B cell (primary cell): ENCODE measurements around the gene VAMP1. TPM values are rescaled to one million over a fixed set of nuclear protein-coding genes. Genes with fewer than 3 reads are reported as not detected.

Source experiments
- ATAC-seq: fragments of 200-7000 bp; cut with Tn5 transposase; one replicate; pipeline ENCODE4 v1.10.0; 2021; ENCODE audit warnings: low read depth, mild to moderate bottlenecking, moderate number of reproducible peaks, moderate library complexity
- CTCF ChIA-PET: fragments of 350-600 bp; sonication (Branson Sonifier 250); formaldehyde crosslinking; loops from one replicate; lab custom pipeline; 2021; ENCODE audit warnings: antibody characterized with exemption, inconsistent platforms; lab: Charles Lee
- POLR2A ChIA-PET: fragments of 350-600 bp; sonication (Branson Sonifier 250); formaldehyde crosslinking; loops from one replicate; lab custom pipeline; 2021; ENCODE audit warnings: antibody characterized with exemption; lab: Charles Lee
- DNase-seq: peaks from one replicate; pipeline ENCODE4 v3.0.0; 2013
- H2AFZ ChIP-seq: 2 replicates; pipeline ENCODE4 v1.6.1; 2012; ENCODE audit warnings: mild to moderate bottlenecking, low read depth, low read length; ENCODE audit not compliant: insufficient read depth, poor library complexity, severe bottlenecking
- H3K27ac ChIP-seq, 2 donors: 1 replicate in 1 of 2; 2 replicates in 1 of 2; pipeline ENCODE4 v1.5.1; 2012 to 2013; ENCODE audit warnings: low read length in 2 of 2, mild to moderate bottlenecking in 2 of 2, moderate library complexity in 1 of 2
- H3K27me3 ChIP-seq, 4 experiments: fragments of 200-600 bp in 1 of 4; sonication (generic) in 1 of 4; replicated peaks in 1 of 4; 1 replicate in 2 of 4; 2 replicates in 2 of 4; pipeline versions ENCODE4 v1.6.1 to v1.7.0; 2013 to 2016; ENCODE audit warnings: low read length in 3 of 4, mild to moderate bottlenecking in 2 of 4, mixed read lengths in 1 of 4, moderate library complexity in 1 of 4; ENCODE audit not compliant: insufficient read depth in 4 of 4, control insufficient read depth in 3 of 4; ENCODE audit errors: control extremely low read depth in 1 of 4
- H3K36me3 ChIP-seq, 2 experiments: replicated peaks in 1 of 2; 1 replicate in 1 of 2; 2 replicates in 1 of 2; pipeline versions ENCODE4 v1.6.1 to v1.7.1; 2013; ENCODE audit warnings: low read length in 1 of 2; ENCODE audit not compliant: insufficient read depth in 2 of 2, control insufficient read depth in 1 of 2; ENCODE audit errors: control extremely low read depth in 1 of 2, extremely low read depth in 1 of 2
- H3K4me1 ChIP-seq, 2 donors: fragments of 200-600 bp in 1 of 2; sonication (generic) in 1 of 2; 1 replicate in 1 of 2; 2 replicates in 1 of 2; pipeline versions ENCODE4 v1.5.1 to v1.6.1; 2013 to 2017; ENCODE audit warnings: low read length in 2 of 2; ENCODE audit not compliant: control insufficient read depth in 2 of 2, insufficient read depth in 2 of 2
- H3K4me2 ChIP-seq: replicated peaks from 2 replicates; pipeline ENCODE3; 2012; ENCODE audit warnings: mild to moderate bottlenecking, low read depth, low read length; ENCODE audit not compliant: poor library complexity, severe bottlenecking
- H3K4me3 ChIP-seq, 5 experiments: fragments of 200-600 bp in 1 of 5; sonication (generic) in 1 of 5; 1 replicate in 3 of 5; 2 replicates in 2 of 5; pipeline versions ENCODE4 v1.5.1 to v1.7.0; 2011 to 2016; ENCODE audit warnings: low read length in 4 of 5, mild to moderate bottlenecking in 4 of 5, low read depth in 2 of 5, control low read depth in 1 of 5, moderate library complexity in 1 of 5; ENCODE audit not compliant: insufficient read depth in 1 of 5; ENCODE audit errors: control extremely low read depth in 1 of 5, extremely low read depth in 1 of 5
- H3K79me2 ChIP-seq: fragments of 200-600 bp; sonication (generic); one replicate; pipeline ENCODE4 v1.6.0; 2016; ENCODE audit warnings: low read length; ENCODE audit not compliant: control insufficient read depth, insufficient read depth
- H3K9ac ChIP-seq: fragments of 200-600 bp; sonication (generic); 2 replicates; pipeline ENCODE4 v1.6.1; 2017; ENCODE audit warnings: mild to moderate bottlenecking, low read length, moderate library complexity
- H3K9me3 ChIP-seq, 3 donors: one replicate each; pipeline versions ENCODE4 v1.6.1 to v1.7.1; 2013; ENCODE audit warnings: low read length in 2 of 3; ENCODE audit not compliant: control insufficient read depth in 2 of 3, insufficient read depth in 1 of 3; ENCODE audit errors: control extremely low read depth in 1 of 3
- H4K20me1 ChIP-seq: 2 replicates; pipeline ENCODE4 v1.6.0; 2012; ENCODE audit warnings: mild to moderate bottlenecking, low read length; ENCODE audit not compliant: insufficient read depth, control insufficient read depth, poor library complexity, severe bottlenecking
- H3K27ac Mint-ChIP-seq: one replicate; pipeline ENCODE4 v1.8.0; 2021; ENCODE audit warnings: mixed read lengths
- H3K27me3 Mint-ChIP-seq: one replicate; pipeline ENCODE4 v1.8.0; 2021; ENCODE audit warnings: mixed read lengths
- H3K4me1 Mint-ChIP-seq: one replicate; pipeline ENCODE4 v1.8.0; 2021; ENCODE audit warnings: mixed read lengths
- H3K4me3 Mint-ChIP-seq: one replicate; pipeline ENCODE4 v1.8.0; 2021; ENCODE audit warnings: mixed read lengths
- H3K9me3 Mint-ChIP-seq: one replicate; pipeline ENCODE4 v1.8.0; 2022; ENCODE audit warnings: mixed read lengths; ENCODE audit not compliant: insufficient read depth
- CTCF ChIP-seq: fragments of 200-600 bp; IDR thresholded peaks from one replicate; pipeline ENCODE4 v1.8.0; 2022; ENCODE audit warnings: antibody characterized with exemption, mild to moderate bottlenecking
- EZH2 ChIP-seq: IDR thresholded peaks from 2 replicates; pipeline ENCODE4 v1.6.1; 2012; ENCODE audit warnings: borderline replicate concordance, low read depth, mild to moderate bottlenecking, moderate library complexity, low read length; ENCODE audit not compliant: insufficient read depth, poor library complexity, severe bottlenecking
- WGBS: methylation state at CpG from one replicate; pipeline ENCODE4 v1.1.5; 2013; ENCODE audit warnings: missing lambda C conversion rate; ENCODE audit not compliant: insufficient coverage; 5-methylcytosine and 5-hydroxymethylcytosine counted together
- intact Hi-C: fragments of 100-400 bp; cut with micrococcal nuclease; formaldehyde crosslinking; loops from one replicate; pipeline ENCODE4 v1.10.0; 2022
- polyA plus RNA-seq: library from polyadenylated mRNA; depleted of rRNA; stranded (reverse); fragments of >200 nt; gene quantifications from 2 replicates; pipeline ENCODE4 v1.2.3, GENCODE V29; 2012
- total RNA-seq, 2 donors: library from RNA; stranded (reverse); fragments of 120-200 nt in 1 of 2; gene quantifications; 1 replicate in 1 of 2; 2 replicates in 1 of 2; pipeline versions ENCODE4 v1.2.3 to v1.2.4, GENCODE V29; 2013 to 2022

Gene VAMP1
- total and polyA plus RNA-seq, 2 donors (not counting 1 experiment from before 2014, with no cell fraction given), result 62.4 to 98.9 TPM

- Mint-ChIP-seq H3K27me3 (no peaks in the 10 kb centered on the region), H3K4me3 (peak overlapping the region; percentile 92), H3K27ac (peak overlapping the region; percentile 92), H3K9me3 (no peaks in the 10 kb centered on the region), H3K4me1 (peaks cover 57% of the 10 kb centered on the region)
- Histone ChIP-seq H3K9ac (no peak overlapping the region), H3K4me2 (peak overlapping the region; percentile 73), H4K20me1 (no peaks in the 10 kb centered on the region), H3K79me2 (peaks cover 23% of the 10 kb centered on the region), H3K9me3 (no peaks in the 10 kb centered on the region), H3K27ac (peak overlapping the region; percentile 62 to 78), H2AFZ (peak overlapping the region; percentile 11), H3K4me1 (peaks cover 44 to 52% of the 10 kb centered on the region in 2 donors), H3K36me3 (peaks cover 0 to 3% of the 10 kb centered on the region in 2 experiments), H3K27me3 (no peaks in the 10 kb centered on the region), H3K4me3 (no peak overlapping the region)
- ChIA-PET POLR2A (interaction anchor here (0.8 to 6.9 kb wide), 7 partner anchors 9 to 27 kb away, joined by 3 to 66 read pairs (median 21); partner anchors contain the start of genes TAPBPL and VAMP1), CTCF (interaction anchor here (1.1 to 7.9 kb wide), 4 partner anchors 11 to 95 kb away, joined by 3 to 115 read pairs (median 46); no protein-coding TSS in a partner anchor)
- no peak for TF ChIP-seq EZH2
- intact Hi-C loops, result loop anchor here (1.0 kb wide), 1 partner anchor 16 kb away; no protein-coding TSS in a partner anchor
- DNase-seq (no peak), ATAC-seq (no peak)
- WGBS, result 70% methylated on average over 7 of the region's 9 CpGs
These were observed 27.6 kb downstream of the VAMP1 start for GRCh38 chr12:6442836-6443235.

GRCh38 chr12:6440391-6440790 lies 30.1 kb downstream of the VAMP1 start:
- Histone ChIP-seq H3K27me3 (no peaks in the 10 kb centered on the region), H3K9ac (no peak overlapping the region), H3K4me1 (peaks cover 24 to 31% of the 10 kb centered on the region in 2 donors), H3K36me3 (no peaks in the 10 kb centered on the region), H3K79me2 (peaks cover 7% of the 10 kb centered on the region), H3K27ac (no peak overlapping the region), H3K9me3 (no peaks in the 10 kb centered on the region), H3K4me3 (no peak overlapping the region), H2AFZ (no peak overlapping the region), H3K4me2 (no peak overlapping the region), H4K20me1 (no peaks in the 10 kb centered on the region)
- intact Hi-C loops, result no loop called here
- H3K4me1 Mint-ChIP-seq, result peaks cover 34% of the 10 kb centered on the region
- H3K9me3 Mint-ChIP-seq, result no peaks in the 10 kb centered on the region
- no peak for DNase-seq
- H3K27ac Mint-ChIP-seq, result no peak overlapping the region
- CTCF ChIA-PET, result interaction anchor here (0.7 to 2.9 kb wide), 3 partner anchors 11 to 97 kb away, joined by 3 to 14 read pairs (median 5); partner anchors contain the start of gene TAPBPL
- no peak overlapping the region for H3K4me3 Mint-ChIP-seq
- POLR2A ChIA-PET, result interaction anchor here (1.1 kb wide), 1 partner anchor 9 kb away, joined by 5 read pairs; no protein-coding TSS in a partner anchor
- H3K27me3 Mint-ChIP-seq, result no peaks in the 10 kb centered on the region
- no peak for ATAC-seq
- TF ChIP-seq CTCF, result no peak
- no peak for TF ChIP-seq EZH2
- WGBS, result no CpG with 5 or more reads among the region's 1 CpG
